ENCODE measurements around the gene PAK1. TPM values are rescaled to one million over a fixed set of nuclear protein-coding genes. Genes with fewer than 3 reads are reported as not detected.

PAK1 gene
- total and polyA plus RNA-seq, 7 experiments from 2014 or later, result 15.5 to 67.2 (median 23.2) TPM

DNA sequence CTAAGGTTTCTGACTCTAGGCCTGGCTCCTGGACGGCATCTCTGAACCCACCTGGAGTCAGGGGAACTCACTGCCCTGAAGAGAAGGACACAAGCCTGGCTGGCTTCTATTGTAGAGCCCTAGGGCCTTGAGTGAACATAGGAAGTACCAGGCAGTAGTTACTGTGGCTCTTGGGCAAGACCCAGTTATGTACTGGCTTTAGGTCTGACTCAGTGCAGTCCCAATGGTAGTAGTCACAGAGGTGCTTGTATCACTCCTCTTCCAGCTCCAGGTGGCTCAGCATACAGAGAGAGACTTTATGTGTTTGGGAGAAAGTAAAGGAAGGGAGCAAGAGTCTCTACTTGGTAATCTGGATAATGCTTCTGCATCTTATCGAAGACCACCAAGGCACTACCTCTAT is 13.9 kb upstream of the PAK1 start:
- CTCF ChIA-PET, result interaction anchor here (1.0 kb wide), 1 partner anchor 13 kb away, joined by 3 read pairs; no protein-coding TSS in a partner anchor
- no peak overlapping the region for H3K27ac ChIP-seq (ENCODE audit: low read depth, low read length)
- H3K27me3 Mint-ChIP-seq, result peaks cover 0 to 15% (median 4%) of the 10 kb centered on the region in 5 donors
- no peaks in the 10 kb centered on the region for H3K9me3 Mint-ChIP-seq
- no peaks in the 10 kb centered on the region for H3K4me1 ChIP-seq (ENCODE audit: control insufficient read depth in 2 of 2, insufficient read depth in 2 of 2, low read length in 2 of 2)
- H3K4me1 Mint-ChIP-seq, result no peaks in the 10 kb centered on the region
- H3K9me3 ChIP-seq (ENCODE audit: control insufficient read depth in 2 of 3, low read length in 3 of 3), result no peaks in the 10 kb centered on the region
- H3K27ac Mint-ChIP-seq, result no peak overlapping the region
- POLR2A ChIA-PET, result no interaction called here
- no peaks in the 10 kb centered on the region for H3K36me3 ChIP-seq (ENCODE audit: control insufficient read depth in 2 of 3, insufficient read depth in 3 of 3, low read length in 3 of 3)
- no peaks in the 10 kb centered on the region for H3K36me3 Mint-ChIP-seq
- H3K27me3 ChIP-seq (ENCODE audit: control insufficient read depth in 2 of 2, insufficient read depth in 2 of 2, low read length in 2 of 2), result no peaks in the 10 kb centered on the region
- DNase-seq (no peak), ATAC-seq (no peak)
- no peak overlapping the region for H3K4me3 Mint-ChIP-seq
- H3K4me3 ChIP-seq (ENCODE audit: low read length), result no peak overlapping the region
- intact Hi-C loops (cut with micrococcal nuclease), result no loop called here

DNA sequence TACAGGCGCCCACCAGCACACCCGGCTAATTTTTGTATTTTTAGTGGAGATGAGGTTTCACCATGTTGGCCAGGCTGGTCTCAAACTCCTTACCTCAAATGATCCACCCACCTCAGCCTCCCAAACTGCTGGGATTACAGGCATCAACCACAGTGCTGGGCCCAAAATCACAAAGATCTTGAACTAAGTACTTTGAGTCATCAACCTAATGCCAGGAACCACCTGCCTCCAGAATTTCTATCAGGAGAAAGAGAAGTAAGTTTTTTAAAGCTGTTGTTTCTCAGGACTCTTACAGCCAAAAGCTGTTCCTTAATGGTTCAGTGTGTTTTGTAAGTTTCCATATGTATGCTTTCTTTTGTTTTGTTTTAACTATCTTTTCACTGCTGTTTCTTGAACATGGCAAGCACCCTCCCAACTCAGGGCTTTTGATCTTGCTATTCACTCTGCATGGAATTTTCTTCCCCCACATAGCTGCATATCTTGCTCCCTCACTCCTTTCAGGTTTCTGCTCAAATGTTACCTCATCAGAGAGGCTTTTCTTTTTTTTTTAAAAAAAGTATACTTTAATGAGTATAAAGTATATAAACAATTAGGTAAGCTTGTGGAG is 6.0 kb upstream of the PAK1 start:
- Histone ChIP-seq H3K4me3 (ENCODE audit: low read length) (no peak overlapping the region), H3K27me3 (ENCODE audit: control insufficient read depth in 2 of 2, insufficient read depth in 2 of 2, low read length in 2 of 2) (no peaks in the 10 kb centered on the region), H3K27ac (ENCODE audit: low read depth, low read length) (no peak overlapping the region), H3K9me3 (ENCODE audit: control insufficient read depth in 2 of 3, low read length in 3 of 3) (no peaks in the 10 kb centered on the region), H3K36me3 (ENCODE audit: control insufficient read depth in 2 of 3, insufficient read depth in 3 of 3, low read length in 3 of 3) (no peaks in the 10 kb centered on the region), H3K4me1 (ENCODE audit: control insufficient read depth in 2 of 2, insufficient read depth in 2 of 2, low read length in 2 of 2) (no peaks in the 10 kb centered on the region)
- DNase-seq (no peak), ATAC-seq (no peak)
- POLR2A ChIA-PET, result no interaction called here
- CTCF ChIA-PET, result no interaction called here
- Mint-ChIP-seq H3K27ac (no peak overlapping the region), H3K4me1 (peaks cover 0 to 7% (median 5%) of the 10 kb centered on the region in 7 donors), H3K36me3 (no peaks in the 10 kb centered on the region), H3K27me3 (peaks cover 0 to 26% (median 0%) of the 10 kb centered on the region in 5 donors), H3K4me3 (no peak overlapping the region), H3K9me3 (peaks cover 0 to 2% (median 0%) of the 10 kb centered on the region in 11 donors)
- intact Hi-C loops (cut with micrococcal nuclease), result loop anchor here in 1 of 2 donors (10.0 kb wide), 3 partner anchors 435 to 1095 kb away; partner anchors contain the start of genes INTS4 and NARS2

DNA sequence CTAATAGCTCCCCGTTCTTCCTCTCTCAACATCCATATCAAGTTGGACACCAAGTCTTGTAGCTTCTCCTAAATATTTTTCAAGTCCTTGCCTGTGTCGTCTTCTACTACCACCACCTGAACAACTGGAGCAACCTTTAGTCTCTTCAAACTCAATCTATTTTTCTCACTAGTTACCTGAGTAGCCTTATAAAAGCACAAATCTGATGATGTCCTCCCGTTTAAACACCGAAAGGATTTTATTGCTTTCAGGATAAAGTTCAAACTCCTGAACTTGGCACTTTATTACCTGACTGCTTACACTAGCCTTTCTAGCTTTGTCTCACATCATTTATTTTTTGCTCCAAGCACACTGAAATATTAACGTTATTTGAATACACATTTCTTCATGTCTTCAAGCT is 1.3 kb upstream of the PAK1 start:
- Mint-ChIP-seq H3K4me3 (peak overlapping the region; percentile 28 to 99 (median 92)), H3K36me3 (peaks cover 0 to 4% (median 0%) of the 10 kb centered on the region in 5 donors), H3K9me3 (peaks cover 0 to 4% (median 0%) of the 10 kb centered on the region in 11 donors), H3K4me1 (peaks cover 10 to 29% (median 21%) of the 10 kb centered on the region in 7 donors), H3K27me3 (peaks cover 0 to 32% (median 0%) of the 10 kb centered on the region in 5 donors), H3K27ac (peak overlapping the region; percentile 1 to 100 (median 95))
- intact Hi-C loops (cut with micrococcal nuclease), result loop anchor here in 1 of 2 donors (10.0 kb wide), 3 partner anchors 430 to 1100 kb away; partner anchors contain the start of genes INTS4 and NARS2
- ATAC-seq, result no peak
- no peaks in the 10 kb centered on the region for H3K36me3 ChIP-seq (ENCODE audit: control insufficient read depth in 2 of 3, insufficient read depth in 3 of 3, low read length in 3 of 3)
- H3K4me3 ChIP-seq (ENCODE audit: low read length), result no peak overlapping the region
- H3K9me3 ChIP-seq (ENCODE audit: control insufficient read depth in 2 of 3, low read length in 3 of 3), result no peaks in the 10 kb centered on the region
- H3K27ac ChIP-seq (ENCODE audit: low read depth, low read length), result peak overlapping the region; percentile 75
- ChIA-PET CTCF (interaction anchor here (0.8 to 1.3 kb wide), 2 partner anchors 29 to 63 kb away, joined by 3 to 5 read pairs; no protein-coding TSS in a partner anchor), POLR2A (no interaction called here)
- DNase-seq, result no peak
- H3K4me1 ChIP-seq (ENCODE audit: control insufficient read depth in 2 of 2, insufficient read depth in 2 of 2, low read length in 2 of 2), result no peaks in the 10 kb centered on the region
- H3K27me3 ChIP-seq (ENCODE audit: control insufficient read depth in 2 of 2, insufficient read depth in 2 of 2, low read length in 2 of 2), result no peaks in the 10 kb centered on the region

DNA sequence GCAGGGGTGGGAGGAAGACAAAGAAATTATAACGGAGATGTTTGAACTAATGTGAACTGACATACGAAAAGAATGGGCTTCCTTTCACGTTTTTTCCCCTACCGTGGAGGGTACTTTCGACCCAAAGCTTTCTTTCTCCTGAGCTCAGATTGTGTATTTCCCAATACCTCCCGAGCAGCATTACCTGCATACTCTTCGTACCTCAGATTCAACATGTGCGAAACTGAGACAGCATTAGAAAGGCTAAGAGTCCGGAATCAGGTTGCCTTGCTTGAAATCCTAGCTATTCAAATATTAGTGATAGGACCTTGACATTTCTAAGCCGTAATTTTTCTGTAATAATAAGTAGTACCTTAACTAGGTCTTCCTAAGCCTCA is 778 bp upstream of the PAK1 start:
- Mint-ChIP-seq H3K9me3 (peaks cover 0 to 4% (median 0%) of the 10 kb centered on the region in 11 donors), H3K36me3 (peaks cover 0 to 4% (median 0%) of the 10 kb centered on the region in 5 donors), H3K27ac (peak overlapping the region; percentile 87 to 100 (median 96)), H3K4me1 (peaks cover 12 to 29% (median 23%) of the 10 kb centered on the region in 7 donors), H3K27me3 (peaks cover 0 to 32% (median 0%) of the 10 kb centered on the region in 5 donors), H3K4me3 (peak overlapping the region; percentile 85 to 99 (median 92))
- Histone ChIP-seq H3K27me3 (ENCODE audit: control insufficient read depth in 2 of 2, insufficient read depth in 2 of 2, low read length in 2 of 2) (no peaks in the 10 kb centered on the region), H3K27ac (ENCODE audit: low read depth, low read length) (peak overlapping the region; percentile 75), H3K9me3 (ENCODE audit: control insufficient read depth in 2 of 3, low read length in 3 of 3) (no peaks in the 10 kb centered on the region), H3K36me3 (ENCODE audit: control insufficient read depth in 2 of 3, insufficient read depth in 3 of 3, low read length in 3 of 3) (no peaks in the 10 kb centered on the region), H3K4me1 (ENCODE audit: control insufficient read depth in 2 of 2, insufficient read depth in 2 of 2, low read length in 2 of 2) (no peaks in the 10 kb centered on the region), H3K4me3 (ENCODE audit: low read length) (peak overlapping the region; percentile 39)
- DNase-seq, result no peak
- POLR2A ChIA-PET, result interaction anchor here (0.6 kb wide), 1 partner anchor 596 kb away, joined by 6 read pairs; no protein-coding TSS in a partner anchor
- intact Hi-C loops (cut with micrococcal nuclease), result loop anchor here (1.0 to 10.0 kb wide), 6 partner anchors 63 to 1100 kb away; partner anchors contain the start of genes ACER3 (in 1 of the 2), INTS4 (in 1 of the 2) and NARS2 (in 1 of the 2)
- CTCF ChIA-PET, result interaction anchor here (0.8 to 1.3 kb wide), 3 partner anchors 13 to 62 kb away, joined by 3 to 5 read pairs (median 3); no protein-coding TSS in a partner anchor
- no peak for ATAC-seq

DNA sequence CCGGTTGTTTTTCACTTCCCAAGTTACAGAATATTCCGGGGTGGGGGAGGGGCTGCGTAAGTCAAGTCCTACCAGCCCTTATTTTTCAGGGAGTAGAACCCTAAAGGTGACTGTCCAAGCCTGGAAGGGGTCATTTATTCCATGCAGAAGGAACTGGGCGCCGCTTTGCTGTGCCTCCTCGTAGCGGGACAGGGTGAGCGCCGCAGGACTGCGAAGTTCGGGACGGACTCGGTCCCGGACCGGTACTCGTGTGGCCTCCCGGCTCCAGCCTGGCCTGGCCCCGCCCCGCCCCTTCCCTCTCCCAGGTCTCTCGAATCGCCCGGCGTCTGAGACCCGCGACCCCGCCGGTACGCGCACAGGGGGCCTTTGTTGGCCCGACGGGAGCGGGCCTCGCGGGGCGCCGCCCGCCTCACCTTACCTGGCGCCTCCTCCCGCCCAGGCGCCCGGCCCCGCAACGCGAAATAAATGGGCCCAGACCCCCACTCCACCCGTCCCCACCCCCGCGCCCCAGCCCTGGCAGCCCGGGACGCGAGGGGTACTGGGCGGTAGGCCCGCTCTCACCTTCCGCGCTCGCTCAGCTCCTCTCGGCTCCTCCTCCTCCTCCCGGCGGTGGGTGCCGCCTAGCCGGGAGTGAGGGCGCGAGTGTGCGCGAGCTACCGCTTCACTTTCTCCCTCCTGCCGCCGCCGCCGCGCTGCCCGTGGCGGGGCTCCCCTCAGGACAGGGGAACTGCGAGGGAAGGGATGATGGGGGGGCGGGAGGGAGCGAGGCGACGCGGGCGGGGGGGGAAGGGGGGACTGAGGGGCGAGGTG is 698 bp downstream of the PAK1 start:
- ATAC-seq (peak; percentile 47), DNase-seq (peak; percentile 42 to 71 (median 63))
- intact Hi-C loops (cut with micrococcal nuclease), result loop anchor here (1.0 to 10.0 kb wide), 6 partner anchors 144 to 1102 kb away; partner anchors contain the start of genes ACER3 (in 1 of the 2), INTS4 (in 1 of the 2), NARS2 (in 1 of the 2) and RSF1 (in 1 of the 2)
- peak overlapping the region; percentile 75 for H3K27ac ChIP-seq (ENCODE audit: low read depth, low read length)
- H3K27me3 ChIP-seq (ENCODE audit: control insufficient read depth in 2 of 2, insufficient read depth in 2 of 2, low read length in 2 of 2), result no peaks in the 10 kb centered on the region
- no peaks in the 10 kb centered on the region for H3K4me1 ChIP-seq (ENCODE audit: control insufficient read depth in 2 of 2, insufficient read depth in 2 of 2, low read length in 2 of 2)
- Mint-ChIP-seq H3K4me1 (peaks cover 12 to 29% (median 23%) of the 10 kb centered on the region in 7 donors), H3K27ac (peak overlapping the region; percentile 70 to 100 (median 91)), H3K4me3 (peak overlapping the region; percentile 85 to 99 (median 90)), H3K27me3 (peaks cover 0 to 45% (median 0%) of the 10 kb centered on the region in 5 donors), H3K9me3 (peaks cover 0 to 4% (median 0%) of the 10 kb centered on the region in 11 donors), H3K36me3 (peaks cover 0 to 4% (median 0%) of the 10 kb centered on the region in 5 donors)
- no peaks in the 10 kb centered on the region for H3K36me3 ChIP-seq (ENCODE audit: control insufficient read depth in 2 of 3, insufficient read depth in 3 of 3, low read length in 3 of 3)
- H3K4me3 ChIP-seq (ENCODE audit: low read length), result peak overlapping the region; percentile 43
- POLR2A ChIA-PET, result interaction anchor here (1.0 kb wide), 1 partner anchor 61 kb away, joined by 3 read pairs; no protein-coding TSS in a partner anchor
- CTCF ChIA-PET, result interaction anchor here (0.6 to 1.7 kb wide), 2 partner anchors 9 to 61 kb away, joined by 4 to 5 read pairs; no protein-coding TSS in a partner anchor
- no peaks in the 10 kb centered on the region for H3K9me3 ChIP-seq (ENCODE audit: control insufficient read depth in 2 of 3, low read length in 3 of 3)
